HG03432 (cell line): ENCODE data around the gene TMEM181.
"Not testable (repeated sequence)": the region's sequence is repeated elsewhere in the genome, so short reads cannot be mapped to it uniquely, and the experiment has no call there.

ENCODE experiments used
- ATAC-seq: cut with Tn5 transposase; IDR thresholded peaks from one replicate; pipeline ENCODE4 v1.9.1; 2021; ENCODE audit warnings: mild to moderate bottlenecking, moderate library complexity; ENCODE audit not compliant: unreplicated experiment

TMEM181 gene

DNA sequence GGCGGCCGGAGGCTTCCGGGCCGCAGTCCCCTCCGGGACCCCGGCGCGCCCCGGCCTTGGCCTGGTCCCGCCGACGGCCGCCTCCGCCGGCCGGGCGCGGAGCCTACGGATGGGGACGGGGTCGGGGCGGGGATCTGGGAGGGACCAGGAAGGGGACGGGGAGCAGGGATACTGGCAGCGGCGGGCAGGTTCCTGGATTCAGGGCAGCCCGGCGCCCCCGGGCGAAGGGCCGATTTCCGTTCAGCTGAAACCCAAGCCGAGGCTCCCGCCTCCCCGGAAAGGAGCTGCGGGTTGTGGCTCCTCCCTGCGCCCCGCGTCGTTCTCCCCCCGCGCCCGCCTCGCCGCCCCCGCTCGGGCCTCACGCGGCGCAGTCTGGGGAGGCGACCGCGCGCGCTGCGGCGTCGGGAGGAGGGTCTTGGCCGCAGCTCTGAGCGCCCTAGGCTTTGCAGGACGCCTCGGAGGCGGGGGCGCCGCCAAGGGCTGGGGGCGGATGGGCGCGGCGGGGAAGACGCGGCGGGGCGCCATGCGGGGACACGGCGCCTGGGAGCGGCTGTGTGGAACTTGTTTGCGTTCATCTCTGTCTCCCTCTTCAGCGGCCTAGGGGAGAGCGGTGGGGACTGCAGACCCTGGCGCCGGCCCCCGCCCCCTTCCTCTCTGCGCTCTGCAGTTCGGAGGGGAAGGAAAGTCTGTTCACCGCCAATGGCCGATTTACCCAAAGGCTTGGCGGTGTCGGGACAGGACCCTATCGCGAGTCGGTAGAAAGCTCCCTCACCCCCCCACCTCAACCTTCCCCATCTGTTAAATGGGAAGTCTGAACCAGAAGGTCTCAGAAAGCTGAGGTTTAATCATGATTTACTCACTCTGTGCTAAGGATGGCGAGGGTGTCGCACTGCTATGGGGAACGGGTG is 22.7 kb upstream of the TMEM181 start:
- ATAC-seq, result no peak

DNA sequence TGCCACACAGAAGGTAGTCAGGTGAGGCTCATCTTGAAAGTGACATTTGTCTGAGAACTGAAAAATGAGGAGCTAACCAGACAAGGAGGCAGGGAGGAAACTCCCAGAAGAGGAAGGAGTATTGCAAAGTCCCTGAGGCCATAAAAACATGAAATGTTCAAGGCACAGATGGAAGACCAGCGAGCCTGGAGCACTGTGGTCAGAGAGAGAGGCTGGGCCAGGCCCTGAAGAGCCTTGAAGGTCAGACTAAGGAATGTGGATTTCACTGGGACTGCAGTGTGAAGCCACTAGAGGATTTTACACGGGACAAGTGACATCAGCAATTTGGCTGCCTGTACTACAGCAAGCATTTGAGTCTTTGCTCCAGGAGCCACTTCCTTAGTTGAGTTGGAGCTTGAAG is 21.1 kb upstream of the TMEM181 start:
- no peak for ATAC-seq

DNA sequence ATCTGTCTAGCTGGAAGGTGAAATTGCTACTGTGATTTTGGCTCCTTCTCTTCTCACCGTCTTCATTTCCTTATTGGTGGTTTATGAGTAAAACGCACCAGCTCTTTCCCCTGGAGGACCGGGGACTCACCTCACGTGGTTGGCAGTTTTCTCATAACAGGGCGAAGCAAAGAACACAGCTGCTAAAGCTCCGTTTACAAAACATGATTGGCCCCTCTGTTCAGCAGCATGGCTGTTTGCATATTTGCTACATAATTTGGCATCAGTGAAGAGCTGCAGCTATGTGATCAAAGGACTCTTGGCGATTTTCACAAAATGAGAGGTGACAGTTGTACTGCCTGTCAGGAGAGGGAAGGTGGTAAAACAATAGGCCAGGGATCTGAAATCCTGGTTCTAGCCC is 20.5 kb upstream of the TMEM181 start:
- no peak for ATAC-seq

DNA sequence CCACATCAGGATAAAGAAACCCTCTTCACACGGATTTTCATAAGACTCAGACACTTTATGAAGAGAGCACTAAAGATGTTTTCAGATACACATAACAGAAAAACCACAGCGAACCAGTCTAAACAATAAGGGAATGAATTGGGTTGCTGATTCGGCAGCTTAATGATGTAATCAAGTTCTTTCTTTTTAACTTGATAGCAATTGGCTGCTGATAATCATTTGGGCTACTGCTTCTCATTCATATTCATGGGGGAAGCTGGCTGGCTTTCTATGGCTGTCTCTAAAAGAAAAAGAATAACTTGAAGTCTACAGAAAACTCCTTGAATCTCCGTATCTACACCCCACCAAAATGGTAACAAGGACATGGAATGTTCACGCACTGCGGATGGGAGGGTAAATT is 20.0 kb upstream of the TMEM181 start:
- no peak for ATAC-seq

DNA sequence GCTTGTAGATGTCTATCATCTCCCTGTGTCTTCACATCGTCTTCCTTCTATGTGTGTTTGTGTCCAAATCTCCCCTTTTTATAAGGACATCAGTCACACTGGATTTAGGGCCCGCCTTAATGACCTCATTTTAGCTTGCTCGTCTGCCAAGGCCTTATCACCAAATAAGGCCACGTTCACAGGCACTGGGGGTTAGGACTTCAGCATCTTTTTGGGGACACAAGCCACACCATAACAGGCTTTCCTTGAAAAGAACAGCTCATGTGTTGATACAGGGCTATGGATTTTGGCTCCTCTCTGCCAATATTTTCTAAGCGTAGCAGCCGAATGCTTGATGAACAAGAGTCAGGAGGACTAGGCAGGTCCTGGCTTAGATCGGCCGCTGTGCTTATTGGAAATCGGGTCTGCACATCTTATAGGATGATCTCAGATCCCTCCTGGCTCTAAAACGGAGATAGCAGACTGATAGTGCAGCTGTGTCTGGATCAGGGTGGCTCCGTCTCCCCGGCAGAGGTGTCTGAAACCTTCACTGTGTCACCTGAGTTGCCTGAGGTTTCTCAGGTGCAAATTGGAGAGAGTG is 16.2 kb upstream of the TMEM181 start:
- no peak for ATAC-seq

DNA sequence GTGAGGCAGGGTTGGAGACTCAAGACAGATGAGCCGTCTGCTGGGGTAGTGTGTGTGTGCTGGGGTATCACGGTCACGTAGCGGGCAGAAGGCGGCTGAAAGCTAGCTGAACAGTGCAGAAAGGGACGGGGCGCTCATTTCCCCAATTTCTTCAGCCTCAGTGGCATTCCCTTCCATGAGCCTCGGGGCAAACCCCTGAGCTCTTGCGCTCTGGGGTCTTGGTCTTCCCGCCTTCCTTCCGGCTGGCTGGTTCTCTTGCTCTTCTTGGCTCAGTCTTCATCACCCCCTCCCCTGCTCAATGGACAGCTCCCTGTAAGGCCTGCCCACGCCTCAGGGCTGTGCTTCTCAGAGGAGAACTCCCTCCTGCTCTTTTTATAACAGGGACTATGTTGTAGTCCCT is 15.5 kb upstream of the TMEM181 start:
- ATAC-seq, result no peak

DNA sequence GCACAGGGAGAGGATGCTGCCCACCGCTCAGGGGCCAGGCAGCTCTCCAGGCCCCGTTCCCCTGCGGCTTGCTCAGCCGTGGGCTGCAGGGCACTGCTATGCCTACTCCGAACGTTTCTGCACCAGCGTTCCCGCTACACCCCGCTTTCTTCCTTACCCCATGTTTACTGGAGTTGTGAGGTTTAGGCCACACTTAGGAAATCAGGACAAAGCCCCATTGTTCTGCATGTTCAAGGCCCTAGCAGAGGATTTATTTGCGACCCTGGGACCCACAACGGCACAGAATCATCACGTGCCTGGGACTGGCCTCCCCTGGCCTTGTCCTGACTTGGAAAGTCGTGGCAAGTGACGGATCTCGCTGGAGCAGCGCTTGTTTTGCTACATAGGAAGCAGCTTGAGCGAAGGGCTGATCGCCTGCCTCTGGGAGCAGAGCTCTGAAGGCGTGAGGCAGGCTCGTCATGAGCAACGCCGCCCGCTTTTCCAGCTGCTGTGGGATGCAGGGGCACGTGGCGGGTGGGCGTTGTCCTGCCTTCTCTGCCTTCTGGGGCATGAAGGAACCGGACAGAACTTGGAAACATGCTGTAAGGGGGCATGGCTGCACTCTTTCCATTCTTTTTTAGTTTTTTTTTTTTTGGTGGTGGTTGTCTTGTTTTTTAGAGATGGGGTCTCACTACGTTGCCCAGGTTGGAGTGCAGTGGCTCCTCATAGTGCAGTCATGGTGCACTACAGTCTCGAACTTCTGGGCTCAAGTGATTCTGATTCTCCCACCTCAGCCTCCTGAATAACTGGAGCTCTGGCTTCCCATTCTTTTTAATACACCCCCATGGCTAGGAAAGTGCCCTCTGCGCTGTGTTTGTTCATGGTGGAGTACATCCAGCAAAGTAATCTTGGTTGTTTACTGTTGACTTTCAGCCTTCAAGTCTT is 14.6 kb upstream of the TMEM181 start:
- no peak for ATAC-seq

DNA sequence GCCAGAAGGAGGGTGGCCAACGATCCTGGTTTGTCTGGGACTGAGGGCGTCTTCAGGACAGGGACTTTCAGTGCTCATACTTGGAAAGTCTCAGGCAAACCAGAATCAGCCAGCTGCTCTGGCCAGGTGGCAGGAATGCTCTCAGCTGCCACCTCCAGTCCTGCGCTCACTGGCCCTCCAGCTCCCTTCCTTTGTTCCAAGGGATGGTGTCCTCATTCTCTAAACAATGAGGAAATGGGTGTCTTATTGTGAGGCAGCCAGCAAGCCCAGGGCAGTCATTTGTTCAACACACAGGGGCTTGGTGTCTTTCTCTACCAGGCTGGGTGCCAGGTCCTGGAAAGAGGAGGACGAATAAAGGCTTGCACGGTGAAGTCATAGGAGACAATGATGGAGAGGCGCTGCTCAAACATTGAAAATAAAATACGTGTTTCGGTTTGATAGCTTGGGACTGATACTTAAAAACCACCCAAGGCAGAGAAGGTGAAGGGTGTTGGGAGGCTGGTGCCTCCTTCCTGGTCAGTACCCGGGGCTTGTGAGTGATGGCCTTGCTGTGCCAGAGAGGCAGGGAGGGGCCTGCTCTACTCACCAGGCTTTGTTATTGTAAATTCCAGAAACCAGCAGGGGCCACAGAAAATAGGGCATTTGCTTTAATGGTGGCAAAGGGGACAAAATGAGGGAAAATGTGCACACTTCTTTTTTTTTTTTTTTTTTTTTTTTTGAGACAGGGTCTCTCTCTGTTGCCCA is 11.3 kb upstream of the TMEM181 start:
- no peak for ATAC-seq

DNA sequence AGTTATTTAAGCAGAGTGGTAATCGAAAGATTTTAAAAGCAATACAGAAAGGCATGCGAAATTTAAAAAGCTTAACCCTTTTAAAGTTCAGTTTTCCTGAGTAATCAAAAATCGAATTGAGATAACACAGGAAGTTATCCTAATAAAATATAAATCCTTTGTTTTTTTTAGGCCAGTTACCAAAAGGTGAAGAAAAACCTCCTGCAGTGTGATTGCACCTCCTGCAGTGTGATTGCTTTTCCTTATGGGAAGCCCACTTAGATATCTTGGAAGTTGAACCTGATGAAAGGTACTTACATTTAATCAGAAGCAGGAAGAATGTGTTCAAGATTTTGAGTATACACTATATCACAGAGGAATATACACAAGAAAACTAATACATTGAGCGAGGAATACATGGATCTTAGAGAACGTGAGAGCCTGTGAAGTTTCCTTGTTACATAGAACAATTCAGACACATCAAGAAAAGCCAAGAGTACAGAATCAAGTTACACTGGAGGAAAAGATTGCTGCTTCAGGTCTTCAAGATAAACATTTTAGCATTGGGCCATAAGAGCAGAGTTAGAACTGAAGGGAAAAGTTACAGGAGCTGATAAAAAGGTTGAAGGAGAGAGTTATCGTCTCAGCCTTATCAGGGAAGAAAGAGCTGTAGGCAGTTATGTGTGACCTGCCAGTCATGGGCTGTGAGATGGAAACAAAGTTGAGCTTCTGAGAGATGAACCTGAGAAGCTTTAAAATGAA is 7.7 kb upstream of the TMEM181 start:
- ATAC-seq, result no peak

DNA sequence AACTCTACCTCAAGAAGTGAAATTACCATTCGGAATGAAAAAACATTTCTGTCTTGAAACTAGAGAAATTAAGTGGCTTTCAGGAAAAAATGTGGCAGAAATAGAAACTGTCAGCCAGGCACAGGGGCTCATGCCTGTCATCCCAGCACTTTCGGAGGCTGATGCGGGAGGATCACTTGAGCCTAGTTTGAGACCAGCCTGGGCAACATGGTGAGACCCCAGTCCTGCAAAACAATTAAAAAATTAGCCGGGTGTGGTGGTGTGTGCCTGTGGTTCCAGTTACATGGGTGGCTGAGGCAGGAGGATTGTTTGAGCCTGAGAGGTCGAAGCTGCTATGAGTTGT is 7.1 kb upstream of the TMEM181 start:
- ATAC-seq, result no peak

DNA sequence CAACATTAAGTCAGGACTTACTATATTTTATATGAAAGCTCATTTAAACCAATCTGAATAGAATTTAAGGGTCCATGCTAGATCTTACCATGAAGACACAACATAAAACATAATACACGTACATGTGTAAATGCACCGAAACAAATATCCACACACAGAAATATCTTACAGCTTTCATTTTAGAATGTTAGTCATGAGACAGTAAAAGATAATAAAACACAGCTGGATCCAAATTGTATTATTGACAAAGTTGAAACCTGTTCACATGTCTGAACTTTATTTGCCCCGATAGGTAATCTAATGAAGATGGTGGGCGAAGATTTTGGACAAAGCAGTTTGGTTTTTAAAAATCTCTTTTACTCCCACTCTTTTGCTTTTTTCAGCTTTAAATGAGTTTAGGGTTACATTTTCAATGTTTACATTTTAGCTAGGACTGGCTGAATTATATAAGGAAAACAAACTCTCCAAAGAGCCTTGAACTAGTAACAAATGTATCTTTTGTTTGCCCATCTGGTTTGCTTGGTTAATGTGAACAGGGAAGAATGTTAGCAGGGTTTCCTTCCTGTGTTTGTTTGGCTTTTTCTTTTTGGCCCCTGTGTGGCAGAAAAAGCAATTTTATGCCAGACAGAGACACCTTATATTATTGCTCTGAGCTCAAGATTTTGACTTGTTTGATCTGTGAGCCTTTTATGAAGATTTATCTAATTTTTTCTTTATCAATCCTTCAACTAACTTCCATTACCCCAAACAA is 5.1 kb upstream of the TMEM181 start:
- ATAC-seq, result no peak

DNA sequence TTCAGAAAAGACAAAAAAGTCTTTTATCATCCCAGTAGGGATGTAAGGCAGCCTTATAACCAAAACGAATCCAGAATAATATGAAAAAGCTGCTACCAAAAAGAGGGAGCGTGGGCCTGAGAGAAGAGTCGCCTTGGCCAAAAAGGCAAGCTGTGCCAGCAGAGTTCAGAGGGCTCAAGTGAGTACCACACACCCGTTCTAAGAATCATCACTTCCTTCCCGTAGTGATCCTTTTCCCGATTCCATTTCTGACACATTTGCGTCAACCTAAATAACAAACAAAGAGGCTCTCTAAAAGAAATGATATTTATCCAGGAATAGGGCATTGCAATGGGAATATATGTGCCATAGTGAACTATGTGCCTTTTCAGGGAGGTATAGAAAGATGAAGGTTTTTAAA is 3.8 kb upstream of the TMEM181 start:
- ATAC-seq, result no peak

DNA sequence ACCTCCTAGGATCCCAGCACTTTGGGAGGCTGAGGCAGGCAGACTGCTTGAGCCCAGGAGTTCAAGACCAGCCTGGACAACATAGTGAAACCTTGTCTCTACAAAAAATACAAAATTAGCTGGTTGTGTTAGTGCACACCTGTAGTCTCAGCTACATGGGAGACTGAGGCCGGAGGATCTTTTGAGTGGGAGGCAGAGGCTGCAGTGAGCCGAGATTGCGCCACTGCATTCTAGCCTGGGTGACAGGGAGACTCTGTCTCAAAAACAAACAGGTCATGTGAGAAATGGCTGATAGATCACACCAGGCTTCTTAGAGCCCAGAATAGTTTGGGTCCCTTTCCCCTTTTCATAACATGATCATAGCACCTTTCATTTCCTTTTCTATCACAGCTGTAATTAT is 2.8 kb upstream of the TMEM181 start:
- ATAC-seq, result not testable (repeated sequence)

DNA sequence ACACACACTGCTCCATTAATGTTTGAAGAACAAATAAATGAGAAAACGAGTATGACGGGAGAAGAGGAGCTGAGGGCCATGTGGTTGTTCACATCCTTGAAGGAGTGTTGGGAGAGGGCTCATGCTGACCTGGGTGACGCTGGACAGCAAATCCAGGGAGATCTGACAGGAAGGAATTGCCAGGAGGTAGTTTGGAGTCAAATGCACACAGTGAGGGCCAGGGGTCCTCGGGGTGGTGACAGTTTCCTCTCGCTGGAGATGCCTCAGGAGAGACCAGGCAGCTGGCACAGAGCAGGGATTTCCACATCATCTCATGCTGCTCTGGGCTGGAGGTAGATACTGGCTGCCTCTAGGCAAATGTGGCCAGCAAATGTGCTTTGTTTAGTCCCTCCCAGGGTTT is 2.0 kb upstream of the TMEM181 start:
- ATAC-seq, result no peak

DNA sequence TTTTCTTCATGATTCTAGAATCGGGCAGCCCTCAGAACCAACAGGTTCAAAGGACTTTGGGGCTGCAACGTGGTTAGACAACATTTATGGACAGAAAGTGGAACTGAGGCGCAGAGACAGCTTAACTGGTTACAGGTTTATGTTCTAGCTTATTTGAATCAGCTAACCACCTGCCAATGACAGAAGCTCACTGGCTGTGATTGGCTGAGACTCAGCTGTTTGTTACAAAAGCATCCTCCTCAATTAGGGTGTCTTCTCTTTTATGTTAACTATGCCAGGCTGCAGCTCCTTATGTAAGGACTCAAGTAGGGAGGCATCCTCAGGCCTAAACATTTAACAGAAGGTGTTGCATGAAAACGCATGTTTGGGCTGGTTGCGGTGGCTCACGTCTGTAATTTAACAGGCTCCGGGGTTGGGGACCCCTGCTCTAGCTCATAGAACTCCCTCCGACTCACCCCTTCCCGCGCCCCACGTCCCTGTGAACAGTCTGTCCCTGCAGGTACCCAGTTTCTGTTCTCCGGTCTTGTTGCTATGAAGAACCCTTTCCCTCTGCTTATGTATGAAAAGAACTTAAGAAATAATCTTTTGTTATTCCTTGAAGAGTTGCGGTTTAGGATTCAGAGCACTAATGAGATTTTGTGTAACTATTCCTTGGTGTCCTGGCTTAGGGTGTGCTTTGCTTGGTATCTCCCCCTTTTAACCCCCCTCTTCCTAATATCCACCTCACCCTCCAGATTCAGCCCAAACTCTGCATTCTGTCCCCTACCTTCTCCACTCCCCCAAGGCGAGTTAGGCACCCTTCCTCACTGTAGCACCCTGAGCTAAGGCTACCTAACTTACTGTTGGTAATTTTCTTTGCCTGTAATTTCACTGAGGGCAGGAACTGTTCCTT is 1.2 kb upstream of the TMEM181 start:
- ATAC-seq, result no peak

DNA sequence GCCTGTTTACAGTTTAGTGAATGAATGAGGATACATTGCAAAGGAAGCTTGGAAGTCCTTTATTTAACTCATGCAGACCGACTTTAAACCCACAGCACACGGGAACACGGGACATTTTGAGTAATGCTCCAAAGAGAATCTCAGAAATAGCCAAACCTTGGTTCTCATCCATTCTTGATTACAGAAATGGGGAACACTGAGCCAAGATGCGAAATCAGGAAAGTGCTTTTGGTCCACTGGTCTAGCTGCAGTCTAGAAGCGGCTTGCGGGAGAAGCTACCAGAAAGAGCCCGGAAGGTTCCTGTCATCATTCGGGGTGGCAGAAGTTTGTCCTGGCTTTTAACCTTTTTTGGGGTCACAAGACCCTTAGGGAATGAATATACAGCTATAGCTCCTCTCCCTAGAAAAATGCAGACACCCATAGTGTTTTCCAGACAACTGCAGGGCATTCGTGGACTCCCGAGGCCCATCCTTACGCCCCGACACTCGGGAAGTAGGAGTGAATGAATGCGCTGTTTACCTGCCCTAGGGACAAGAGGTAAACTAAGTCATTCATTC is 475 bp upstream of the TMEM181 start:
- ATAC-seq, result no peak

DNA sequence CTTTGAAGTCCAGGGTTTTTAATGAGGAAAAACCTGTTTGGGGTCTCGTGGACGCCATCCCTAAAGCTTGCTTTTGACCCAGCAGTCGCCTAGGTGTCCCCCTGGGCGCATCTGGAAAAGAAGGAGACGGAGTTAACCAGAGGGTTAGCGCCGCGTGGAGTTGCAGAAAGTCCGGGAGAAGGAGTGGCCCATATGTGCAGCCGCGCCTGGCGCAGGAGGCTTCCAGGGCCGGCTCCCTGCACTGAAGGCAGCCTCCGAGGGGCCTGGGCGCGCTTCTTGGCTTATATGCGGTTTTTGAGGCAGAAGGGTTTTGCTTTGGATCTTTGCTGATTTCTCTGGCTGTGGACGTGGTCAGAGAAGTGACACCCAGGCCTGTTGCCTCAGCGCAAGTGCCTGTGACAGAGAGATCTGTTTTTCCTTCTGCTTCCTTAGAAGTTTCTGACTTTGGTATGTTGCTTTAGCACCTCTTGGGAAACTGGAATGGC is 987 bp downstream of the TMEM181 start:
- ATAC-seq, result no peak

DNA sequence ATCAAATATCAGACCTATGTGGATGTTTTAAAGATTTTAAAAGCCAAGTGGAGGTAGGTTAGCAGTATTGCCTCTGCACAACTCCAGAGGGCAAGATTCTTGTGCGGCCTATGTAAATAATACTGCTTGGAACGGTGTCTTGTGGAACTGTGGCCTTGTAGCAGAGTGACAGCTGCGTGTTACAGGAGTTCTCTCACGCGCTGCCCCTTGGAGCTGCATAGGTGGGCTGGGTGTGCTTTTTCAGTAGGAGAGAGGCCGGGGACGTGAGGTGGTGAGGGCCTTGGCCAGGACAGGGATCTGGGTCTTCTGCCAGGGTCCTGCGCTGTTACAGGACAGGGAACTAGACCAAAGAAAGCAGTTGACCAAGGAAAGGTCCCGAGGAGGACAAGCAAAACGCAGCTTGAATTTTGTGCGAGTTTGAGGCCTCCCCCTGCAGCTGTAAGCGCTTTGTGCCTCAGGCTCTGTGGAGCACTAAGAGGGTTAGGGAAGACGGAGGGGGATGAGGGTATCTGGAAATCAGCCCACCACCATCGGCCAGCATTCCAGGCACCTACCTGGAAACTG is 1.5 kb downstream of the TMEM181 start:
- no peak for ATAC-seq
